Mesothelial cell of epicardium (in vitro differentiated cells): ENCODE measurements around the gene GBE1. TPM values are rescaled to one million over a fixed set of nuclear protein-coding genes. Genes with fewer than 3 reads are reported as not detected.

Experiments
- DNase-seq, 2 experiments: peaks; one replicate each; pipeline ENCODE4 v3.0.0; 2021; ENCODE audit warnings: low spot score in 2 of 2; ENCODE audit not compliant: unreplicated experiment in 2 of 2
- H3K27ac Mint-ChIP-seq: 2 replicates; pipeline ENCODE4 v1.8.0; 2021; ENCODE audit warnings: mixed read lengths
- H3K27me3 Mint-ChIP-seq: 2 replicates; pipeline ENCODE4 v1.8.0; 2021; ENCODE audit warnings: low read depth, mixed read lengths
- H3K36me3 Mint-ChIP-seq: 2 replicates; pipeline ENCODE4 v1.8.0; 2021; ENCODE audit warnings: mixed read lengths
- H3K4me1 Mint-ChIP-seq: 2 replicates; pipeline ENCODE4 v1.8.0; 2021; ENCODE audit warnings: mixed read lengths
- H3K4me3 Mint-ChIP-seq: 2 replicates; pipeline ENCODE4 v1.8.0; 2021; ENCODE audit warnings: mild to moderate bottlenecking, moderate library complexity, mixed read lengths
- H3K9me3 Mint-ChIP-seq: 2 replicates; pipeline ENCODE4 v1.8.0; 2021; ENCODE audit warnings: mixed read lengths
- CTCF ChIP-seq: fragments of 200-600 bp; sonication (generic); IDR thresholded peaks from one replicate; pipeline ENCODE4 v1.5.0; 2021; ENCODE audit warnings: antibody characterized with exemption; ENCODE audit not compliant: unreplicated experiment
- total RNA-seq: library from RNA; stranded (reverse); gene quantifications from 3 replicates; pipeline ENCODE4 v1.2.1, GENCODE V29; 2021

GBE1 gene
- total RNA-seq, 1 donor from 2014 or later, result 10.8 TPM

GRCh38 chr3:81442758-81443456 is 318.5 kb downstream of the GBE1 start:
- H3K4me1 Mint-ChIP-seq, result no peaks in the 10 kb centered on the region
- H3K36me3 Mint-ChIP-seq, result no peaks in the 10 kb centered on the region
- H3K4me3 Mint-ChIP-seq, result no peak overlapping the region
- no peaks in the 10 kb centered on the region for H3K27me3 Mint-ChIP-seq
- H3K9me3 Mint-ChIP-seq, result peaks cover 6% of the 10 kb centered on the region
- DNase-seq, result no peak
- no peak overlapping the region for H3K27ac Mint-ChIP-seq
- no peak for TF ChIP-seq CTCF

GRCh38 chr3:81440661-81441060 is 320.8 kb downstream of the GBE1 start:
- DNase-seq, result no peak
- TF ChIP-seq CTCF, result no peak
- H3K27ac Mint-ChIP-seq, result no peak overlapping the region
- H3K4me1 Mint-ChIP-seq, result no peaks in the 10 kb centered on the region
- H3K27me3 Mint-ChIP-seq, result no peaks in the 10 kb centered on the region
- H3K36me3 Mint-ChIP-seq, result no peaks in the 10 kb centered on the region
- H3K4me3 Mint-ChIP-seq, result no peak overlapping the region
- H3K9me3 Mint-ChIP-seq, result peaks cover 4% of the 10 kb centered on the region
